Measurements from ENCODE around the gene SPAG17. TPM values are rescaled to one million over a fixed set of nuclear protein-coding genes. Genes with fewer than 3 reads are reported as not detected.

SPAG17 gene
- total and polyA plus RNA-seq, 2 donors (not counting 1 experiment from before 2014, with no cell fraction given): 0.01 to 0.33 TPM

DNA sequence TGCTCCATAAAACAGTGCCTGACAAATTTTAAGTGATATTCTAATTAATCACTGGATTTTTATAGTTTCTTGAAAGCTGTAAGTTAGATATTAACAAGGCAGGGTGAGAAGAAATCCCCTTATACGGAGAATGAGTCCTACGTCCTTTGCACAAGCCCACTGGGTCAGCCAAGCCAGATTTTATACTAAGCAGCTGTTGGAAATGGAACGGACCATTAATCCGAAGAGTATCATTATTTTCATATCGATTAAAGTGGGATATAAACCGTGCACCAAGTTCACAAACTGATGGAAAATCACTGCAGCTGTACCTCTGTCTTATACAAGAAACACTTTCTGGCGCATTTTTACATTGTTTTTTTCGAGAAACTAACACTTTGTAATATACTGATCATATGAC is 35.2 kb downstream of the SPAG17 start:
- Histone ChIP-seq H3K27me3 (ENCODE audit: control insufficient read depth, insufficient read depth, low read length) (no peaks in the 10 kb centered on the region), H3K27ac (ENCODE audit: insufficient read depth, low read length) (no peak overlapping the region), H3K79me2 (ENCODE audit: control insufficient read depth, insufficient read depth, low read length) (no peaks in the 10 kb centered on the region), H4K20me1 (ENCODE audit: control insufficient read depth, extremely low read depth, insufficient read depth, low read length) (no peaks in the 10 kb centered on the region), H3K4me3 (replicated peaks in 1 of 4; ENCODE audit: control extremely low read depth in 1 of 4, insufficient read depth in 1 of 4, low read depth in 3 of 4, low read length in 4 of 4) (no peak overlapping the region), H3K36me3 (ENCODE audit: control insufficient read depth, insufficient read depth, low read length) (no peaks in the 10 kb centered on the region), H3K9ac (ENCODE audit: insufficient read depth, low read length) (no peak overlapping the region), H3K4me1 (ENCODE audit: control insufficient read depth, extremely low read depth, insufficient read depth, low read length) (peaks cover 2% of the 10 kb centered on the region), H3K9me3 (ENCODE audit: control insufficient read depth, insufficient read depth, low read depth, low read length) (no peaks in the 10 kb centered on the region), H2AFZ (ENCODE audit: low read length) (no peak overlapping the region), H3K4me2 (ENCODE audit: extremely low read depth, insufficient read depth, low read length) (no peak overlapping the region)
- no peak for DNase-seq (ENCODE audit: low read depth in 2 of 2)
- TF ChIP-seq EZH2 (IDR thresholded peaks at IDR 0.05; ENCODE audit: low read length, missing control alignments): no peak
- TF ChIP-seq, protein P1, sequence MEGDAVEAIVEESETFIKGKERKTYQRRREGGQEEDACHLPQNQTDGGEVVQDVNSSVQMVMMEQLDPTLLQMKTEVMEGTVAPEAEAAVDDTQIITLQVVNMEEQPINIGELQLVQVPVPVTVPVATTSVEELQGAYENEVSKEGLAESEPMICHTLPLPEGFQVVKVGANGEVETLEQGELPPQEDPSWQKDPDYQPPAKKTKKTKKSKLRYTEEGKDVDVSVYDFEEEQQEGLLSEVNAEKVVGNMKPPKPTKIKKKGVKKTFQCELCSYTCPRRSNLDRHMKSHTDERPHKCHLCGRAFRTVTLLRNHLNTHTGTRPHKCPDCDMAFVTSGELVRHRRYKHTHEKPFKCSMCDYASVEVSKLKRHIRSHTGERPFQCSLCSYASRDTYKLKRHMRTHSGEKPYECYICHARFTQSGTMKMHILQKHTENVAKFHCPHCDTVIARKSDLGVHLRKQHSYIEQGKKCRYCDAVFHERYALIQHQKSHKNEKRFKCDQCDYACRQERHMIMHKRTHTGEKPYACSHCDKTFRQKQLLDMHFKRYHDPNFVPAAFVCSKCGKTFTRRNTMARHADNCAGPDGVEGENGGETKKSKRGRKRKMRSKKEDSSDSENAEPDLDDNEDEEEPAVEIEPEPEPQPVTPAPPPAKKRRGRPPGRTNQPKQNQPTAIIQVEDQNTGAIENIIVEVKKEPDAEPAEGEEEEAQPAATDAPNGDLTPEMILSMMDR (conservative IDR thresholded peaks at IDR 0.05 in 1 of 2, IDR thresholded peaks at IDR 0.05 in 1 of 2; ENCODE audit: low read depth in 1 of 2, low read length in 2 of 2): no peak

GRCh38 chr1:118148034-118148433 is 37.0 kb downstream of the SPAG17 start:
- Histone ChIP-seq H3K9me3 (ENCODE audit: control insufficient read depth, insufficient read depth, low read depth, low read length) (no peaks in the 10 kb centered on the region), H3K79me2 (ENCODE audit: control insufficient read depth, insufficient read depth, low read length) (no peaks in the 10 kb centered on the region), H3K4me1 (ENCODE audit: control insufficient read depth, extremely low read depth, insufficient read depth, low read length) (peaks cover 2% of the 10 kb centered on the region), H3K27ac (ENCODE audit: insufficient read depth, low read length) (no peak overlapping the region), H3K36me3 (ENCODE audit: control insufficient read depth, insufficient read depth, low read length) (no peaks in the 10 kb centered on the region), H3K9ac (ENCODE audit: insufficient read depth, low read length) (no peak overlapping the region), H3K27me3 (ENCODE audit: control insufficient read depth, insufficient read depth, low read length) (no peaks in the 10 kb centered on the region), H3K4me2 (ENCODE audit: extremely low read depth, insufficient read depth, low read length) (peak overlapping the region; percentile 7), H2AFZ (ENCODE audit: low read length) (no peak overlapping the region), H3K4me3 (replicated peaks in 1 of 4; ENCODE audit: control extremely low read depth in 1 of 4, insufficient read depth in 1 of 4, low read depth in 3 of 4, low read length in 4 of 4) (no peak overlapping the region), H4K20me1 (ENCODE audit: control insufficient read depth, extremely low read depth, insufficient read depth, low read length) (no peaks in the 10 kb centered on the region)
- peak; percentile 17 to 50 for DNase-seq (ENCODE audit: low read depth in 2 of 2)
- TF ChIP-seq EZH2 (IDR thresholded peaks at IDR 0.05; ENCODE audit: low read length, missing control alignments): no peak
- TF ChIP-seq, protein P1 (conservative IDR thresholded peaks at IDR 0.05 in 1 of 2, IDR thresholded peaks at IDR 0.05 in 1 of 2; ENCODE audit: low read depth in 1 of 2, low read length in 2 of 2): no peak

DNA sequence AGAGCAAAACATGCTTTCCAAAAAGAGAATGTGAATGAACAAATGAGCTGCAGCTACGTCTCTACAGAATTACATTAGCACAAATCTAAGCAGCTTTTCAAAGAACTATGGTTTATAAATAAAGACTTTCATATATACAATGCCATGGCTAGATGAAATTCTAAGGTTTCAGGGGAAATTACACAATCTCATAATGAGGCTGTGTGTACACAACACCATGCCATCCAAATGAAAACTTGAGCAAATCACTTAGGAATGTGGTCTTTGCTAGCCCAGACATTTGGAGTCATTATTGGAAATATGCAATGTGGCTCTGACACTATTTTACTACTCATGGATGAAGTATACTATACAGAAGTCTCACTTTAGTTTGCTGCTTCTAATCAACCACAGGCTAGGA is 37.5 kb downstream of the SPAG17 start:
- no peak overlapping the region for H2AFZ ChIP-seq (ENCODE audit: low read length)
- no peak overlapping the region for H3K4me3 ChIP-seq (replicated peaks in 1 of 4; ENCODE audit: control extremely low read depth in 1 of 4, insufficient read depth in 1 of 4, low read depth in 3 of 4, low read length in 4 of 4)
- H3K79me2 ChIP-seq (ENCODE audit: control insufficient read depth, insufficient read depth, low read length): no peaks in the 10 kb centered on the region
- DNase-seq (ENCODE audit: low read depth in 2 of 2): peak; percentile 81 to 90
- no peaks in the 10 kb centered on the region for H4K20me1 ChIP-seq (ENCODE audit: control insufficient read depth, extremely low read depth, insufficient read depth, low read length)
- H3K27me3 ChIP-seq (ENCODE audit: control insufficient read depth, insufficient read depth, low read length): no peaks in the 10 kb centered on the region
- H3K9ac ChIP-seq (ENCODE audit: insufficient read depth, low read length): no peak overlapping the region
- no peak overlapping the region for H3K4me2 ChIP-seq (ENCODE audit: extremely low read depth, insufficient read depth, low read length)
- peaks cover 2% of the 10 kb centered on the region for H3K4me1 ChIP-seq (ENCODE audit: control insufficient read depth, extremely low read depth, insufficient read depth, low read length)
- no peaks in the 10 kb centered on the region for H3K9me3 ChIP-seq (ENCODE audit: control insufficient read depth, insufficient read depth, low read depth, low read length)
- no peaks in the 10 kb centered on the region for H3K36me3 ChIP-seq (ENCODE audit: control insufficient read depth, insufficient read depth, low read length)
- no peak overlapping the region for H3K27ac ChIP-seq (ENCODE audit: insufficient read depth, low read length)
- TF ChIP-seq EZH2 (IDR thresholded peaks at IDR 0.05; ENCODE audit: low read length, missing control alignments): no peak
- TF ChIP-seq, protein P1 (conservative IDR thresholded peaks at IDR 0.05 in 1 of 2, IDR thresholded peaks at IDR 0.05 in 1 of 2; ENCODE audit: low read depth in 1 of 2, low read length in 2 of 2): no peak
